SH-SY5Y (cell line): ENCODE results near the gene HSD3B7.

Experiments used
- GATA2 ChIP-seq: IDR thresholded peaks from 2 replicates; pipeline ENCODE4 v1.6.1; 2011; ENCODE audit warnings: mild to moderate bottlenecking, low read depth, low read length
- GATA3 ChIP-seq: IDR thresholded peaks from 2 replicates; pipeline ENCODE4 v1.6.1; 2011; ENCODE audit warnings: low read depth, mild to moderate bottlenecking, low read length, moderate library complexity

DNA sequence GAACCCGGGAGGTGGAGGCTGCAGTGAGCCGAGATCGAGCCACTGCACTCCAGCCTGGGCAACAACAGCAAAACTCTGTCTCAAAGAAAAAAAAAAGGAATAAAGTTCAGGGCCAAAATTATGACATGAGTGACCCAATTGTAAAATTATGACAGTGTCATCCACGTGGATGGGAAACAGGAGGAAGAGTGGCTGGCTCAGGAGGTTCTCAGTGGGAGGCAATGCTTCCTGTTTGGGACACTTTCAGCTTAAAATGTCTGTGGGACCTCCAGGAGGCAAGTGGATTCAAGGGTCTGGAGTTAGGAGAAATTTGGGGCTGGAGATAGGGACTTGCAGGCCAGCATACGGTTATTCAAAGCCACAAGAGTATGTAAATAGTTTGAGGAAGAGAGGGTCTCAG lies 40.3 kb downstream of the HSD3B7 start:
- TF ChIP-seq GATA2 = no peak
- TF ChIP-seq GATA3 = no peak
